Endothelial cell of umbilical vein (primary cell): Measurements from ENCODE around the gene FKBP2. TPM values are rescaled to one million over a fixed set of nuclear protein-coding genes. Genes with fewer than 3 reads are reported as not detected.
A peak's percentile ranks its signal among the peaks of the same experiment; 100 is the strongest.

Experiments
- BruUV-seq: library from RNA; stranded (reverse); fragments of 400-500 nt; replicated peaks from 2 replicates; lab custom pipeline; 2021; lab: Mats Ljungman, UMichigan
- CTCF ChIA-PET: fragments of 300-600, 350-600 bp; sonication (Branson Sonifier 250); formaldehyde crosslinking; loops from one replicate; lab custom pipeline; 2021; ENCODE audit warnings: antibody characterized with exemption, inconsistent platforms; lab: Charles Lee
- POLR2A ChIA-PET: fragments of 300-600, 350-600 bp; sonication (Branson Sonifier 250); formaldehyde crosslinking; loops from one replicate; lab custom pipeline; 2021; ENCODE audit warnings: antibody characterized with exemption, inconsistent platforms; lab: Charles Lee
- DNase-seq: peaks from one replicate; pipeline ENCODE4 v3.0.0-alpha.2; 2011; ENCODE audit warnings: low read depth, low spot score
- FAIRE-seq: peaks from 2 replicates; lab custom pipeline; 2011; peaks lifted over from hg19 to GRCh38; lab: Jason Lieb, UNC
- H2AFZ ChIP-seq: 2 replicates; pipeline ENCODE4 v1.6.0; 2012; ENCODE audit warnings: low read depth, low read length, control low read depth, inconsistent platforms
- H3K27ac ChIP-seq: 2 replicates; pipeline ENCODE4 v1.5.1; 2011; ENCODE audit warnings: low read depth, mild to moderate bottlenecking, control low read depth, low read length, moderate library complexity; ENCODE audit not compliant: insufficient read depth
- H3K27me3 ChIP-seq, 2 experiments: 2 replicates each; pipeline versions ENCODE4 v1.6.0 to v1.6.1; 2011; ENCODE audit warnings: low read length in 2 of 2, mixed read lengths in 1 of 2; ENCODE audit not compliant: control insufficient read depth in 2 of 2, insufficient read depth in 2 of 2
- H3K36me3 ChIP-seq, 2 experiments: 2 replicates in 1 of 2; 3 replicates in 1 of 2; pipeline ENCODE4 v1.5.1; 2011; ENCODE audit warnings: low read length in 2 of 2, mild to moderate bottlenecking in 1 of 2, moderate library complexity in 1 of 2; ENCODE audit not compliant: control insufficient read depth in 2 of 2, insufficient read depth in 2 of 2; ENCODE audit errors: extremely low read depth in 1 of 2
- H3K4me1 ChIP-seq: 3 replicates; pipeline ENCODE4 v1.5.1; 2011; ENCODE audit warnings: mild to moderate bottlenecking, low read length; ENCODE audit not compliant: control insufficient read depth, insufficient read depth; ENCODE audit errors: extremely low read depth
- H3K4me2 ChIP-seq: 2 replicates; pipeline ENCODE4 v1.6.1; 2011; ENCODE audit warnings: low read length, control low read depth, mixed read lengths; ENCODE audit not compliant: insufficient read depth
- H3K4me3 ChIP-seq, 3 experiments: fragments of 200-600 bp in 1 of 3; sonication (generic), shearing (Covaris generic) in 1 of 3; replicated peaks in 1 of 3; 2 replicates each; pipeline ENCODE4 v1.5.1; 2011 to 2016; ENCODE audit warnings: control low read depth in 3 of 3, low read length in 3 of 3, mild to moderate bottlenecking in 2 of 3, inconsistent platforms in 1 of 3, low read depth in 1 of 3, moderate library complexity in 1 of 3; ENCODE audit not compliant: insufficient read depth in 1 of 3
- H3K79me2 ChIP-seq: 2 replicates; pipeline ENCODE4 v1.6.0; 2012; ENCODE audit warnings: low read length, inconsistent platforms; ENCODE audit not compliant: control insufficient read depth, insufficient read depth
- H3K9ac ChIP-seq: replicated peaks from 2 replicates; pipeline ENCODE3; 2011; ENCODE audit warnings: low read length, control low read depth; ENCODE audit not compliant: insufficient read depth; ENCODE audit errors: extremely low read depth
- H3K9me1 ChIP-seq: replicated peaks from 3 replicates; pipeline ENCODE4 v1.6.0; 2011; ENCODE audit warnings: mild to moderate bottlenecking, low read length; ENCODE audit not compliant: control insufficient read depth, insufficient read depth; ENCODE audit errors: extremely low read depth
- H3K9me3 ChIP-seq: replicated peaks from 2 replicates; pipeline ENCODE4 v1.5.1; 2012; ENCODE audit warnings: low read length, inconsistent platforms; ENCODE audit not compliant: control insufficient read depth, insufficient read depth
- H4K20me1 ChIP-seq: replicated peaks from 2 replicates; pipeline ENCODE3; 2011; ENCODE audit warnings: mild to moderate bottlenecking, low read length; ENCODE audit not compliant: control insufficient read depth, insufficient read depth; ENCODE audit errors: extremely low read depth
- CTCF ChIP-seq, 2 donors: IDR thresholded peaks; 1 replicate in 1 of 2; 2 replicates in 1 of 2; pipeline ENCODE4 v1.5.1; 2011; ENCODE audit warnings: low read length in 2 of 2, mild to moderate bottlenecking in 2 of 2, moderate library complexity in 2 of 2, control low read depth in 1 of 2, inconsistent platforms in 1 of 2, low read depth in 1 of 2; ENCODE audit not compliant: insufficient read depth in 1 of 2; ENCODE audit errors: extremely low read depth in 1 of 2
- FOS ChIP-seq: IDR thresholded peaks from 2 replicates; pipeline ENCODE4 v1.6.1; 2011; ENCODE audit warnings: mild to moderate bottlenecking, low read length, moderate library complexity, borderline replicate concordance; ENCODE audit not compliant: insufficient read depth
- POLR2A ChIP-seq: IDR thresholded peaks from 2 replicates; pipeline ENCODE4 v1.6.1; 2012; ENCODE audit warnings: low read depth, mild to moderate bottlenecking, control low read depth, low read length
- POLR2AphosphoS5 ChIP-seq: IDR thresholded peaks from 2 replicates; pipeline ENCODE4 v1.6.1; 2012; ENCODE audit warnings: low read depth, mild to moderate bottlenecking, control low read depth, low read length, moderate library complexity; ENCODE audit not compliant: insufficient read depth
- dilution Hi-C: fragments of 300-500 bp; cut with MboI; formaldehyde crosslinking; loops from one replicate; pipeline ENCODE4 v1.15.0; 2019; ENCODE audit warnings: low sequenced_read_pairs; ENCODE audit not compliant: extremely low pct_ligation_motif_present
- intact Hi-C: fragments of 100-400 bp; cut with micrococcal nuclease; formaldehyde crosslinking; loops from one replicate; pipeline ENCODE4 v1.10.0; 2022
- polyA plus RNA-seq, 4 experiments: library from polyadenylated mRNA; depleted of rRNA in 3 of 4; stranded (reverse) in 3 of 4; unstranded in 1 of 4; fragments of >200 nt; gene quantifications; 2 replicates each; pipeline versions ENCODE4 v1.2.1 to v1.2.3, GENCODE V29; 2011 to 2012; ENCODE audit warnings: missing spikeins in 1 of 4
- total RNA-seq: library from RNA; stranded (reverse); gene quantifications from 2 replicates; pipeline ENCODE4 v1.2.3, GENCODE V29; 2021

Gene FKBP2
- total and polyA plus RNA-seq, 2 donors (not counting 3 experiments of a cell fraction or from before 2014, with no cell fraction given): 48.5 to 74.4 TPM

- no peak for TF ChIP-seq FOS
- TF ChIP-seq CTCF (IDR thresholded peaks at IDR 0.05; ENCODE audit: extremely low read depth in 1 of 2, insufficient read depth in 1 of 2, low read depth in 1 of 2, low read length in 2 of 2): peak; percentile 64 to 82
- peak; percentile 79 for TF ChIP-seq POLR2A
- peak; percentile 87 for TF ChIP-seq POLR2AphosphoS5
- no peaks in the 10 kb centered on the region for H4K20me1 ChIP-seq
- H3K9me1 ChIP-seq: no peaks in the 10 kb centered on the region
- dilution Hi-C loops: no loop called here
- peak within 1 kb of the TSS; percentile 86 for H3K4me2 ChIP-seq
- H3K4me3 ChIP-seq: peak within 1 kb of the TSS; percentile 80 to 93 (median 80)
- H3K4me1 ChIP-seq: peaks cover 30% of the 10 kb centered on the region
- H3K79me2 ChIP-seq: peaks cover 34% of the 10 kb centered on the region
- peak; percentile 40 for DNase-seq
- intact Hi-C loops: loop anchor here (1.0 kb wide), 4 partner anchors 12 to 50 kb away; partner anchors contain the start of gene GPR137
- ChIA-PET POLR2A (no interaction called here), CTCF (interaction anchor here (1.8 to 4.7 kb wide), 6 partner anchors 13 to 104 kb away, joined by 7 to 60 read pairs (median 28); partner anchors contain the start of genes CATSPERZ and FERMT3)
- BruUV-seq: no TSS peak
- peak within 1 kb of the TSS; percentile 49 for H3K27ac ChIP-seq
- peaks cover 0 to 10% of the 10 kb centered on the region in 2 experiments for H3K36me3 ChIP-seq
- H3K27me3 ChIP-seq: no peaks in the 10 kb centered on the region
- peak within 1 kb of the TSS; percentile 65 for H3K9ac ChIP-seq
- peak; percentile 74 for FAIRE-seq
- peak within 1 kb of the TSS; percentile 81 for H2AFZ ChIP-seq
- no peaks in the 10 kb centered on the region for H3K9me3 ChIP-seq
These were observed 10.3 kb downstream of the FKBP2 start, which contains the start of gene PLCB3 for GRCh38 chr11:64251016-64251752. PLCB3 (plus strand) TSS chr11:64251530; CDS start chr11:64251650, 120 bp downstream.

- intact Hi-C loops (loop anchor here (1.0 kb wide), 4 partner anchors 12 to 50 kb away; partner anchors contain the start of gene GPR137), dilution Hi-C loops (no loop called here)
- H2AFZ ChIP-seq: peak overlapping the region; percentile 23
- peak overlapping the region; percentile 65 for H3K9ac ChIP-seq
- no peaks in the 10 kb centered on the region for H3K27me3 ChIP-seq
- no peak for TF ChIP-seq FOS
- no peak for TF ChIP-seq CTCF (IDR thresholded peaks at IDR 0.05; ENCODE audit: extremely low read depth in 1 of 2, insufficient read depth in 1 of 2, low read depth in 1 of 2, low read length in 2 of 2)
- H3K4me2 ChIP-seq: peak overlapping the region; percentile 86
- DNase-seq (peak; percentile 21), FAIRE-seq (no peak)
- ChIA-PET POLR2A (no interaction called here), CTCF (interaction anchor here (0.7 to 4.7 kb wide), 9 partner anchors 9 to 103 kb away, joined by 3 to 60 read pairs (median 10); partner anchors contain the start of genes CATSPERZ, FERMT3 and PRDX5)
- H3K4me3 ChIP-seq: peak overlapping the region; percentile 80 to 93 (median 80)
- H3K9me1 ChIP-seq: no peaks in the 10 kb centered on the region
- H3K36me3 ChIP-seq: peaks cover under 1 to 15% of the 10 kb centered on the region in 2 experiments
- H3K4me1 ChIP-seq: peaks cover 30% of the 10 kb centered on the region
- TSS peak; percentile 7 for BruUV-seq
- no peaks in the 10 kb centered on the region for H4K20me1 ChIP-seq
- no peaks in the 10 kb centered on the region for H3K9me3 ChIP-seq
- peak overlapping the region; percentile 49 for H3K27ac ChIP-seq
- peaks cover 32% of the 10 kb centered on the region for H3K79me2 ChIP-seq
These were observed 10.8 kb downstream of the FKBP2 start for GRCh38 chr11:64251753-64252002.
